A549 (cell line): ENCODE measurements around the gene CNTNAP1. TPM values are rescaled to one million over a fixed set of nuclear protein-coding genes. Genes with fewer than 3 reads are reported as not detected.

ENCODE experiments used
- ATAC-seq, 2 experiments: fragments of 200-7000 bp in 1 of 2; fragments of >200 bp in 1 of 2; cut with Nextera tagmentation in 1 of 2; cut with Tn5 transposase in 1 of 2; 3 replicates each; pipeline versions ENCODE4 v1.8.0 to v1.9.1; 2018 to 2020; ENCODE audit warnings: mild to moderate bottlenecking in 1 of 2, moderate library complexity in 1 of 2
- CTCF ChIA-PET: fragments of 300-600 bp; sonication (Branson Sonifier 250); formaldehyde crosslinking; extraction: SDS; loops from one replicate; lab custom pipeline; 2021; ENCODE audit warnings: antibody characterized with exemption, inconsistent platforms; lab: Yijun Ruan, JAX
- POLR2A ChIA-PET: fragments of 350-600 bp; formaldehyde crosslinking; extraction: SDS; loops from one replicate; lab custom pipeline; 2021; ENCODE audit warnings: antibody characterized with exemption, inconsistent platforms; lab: Yijun Ruan, JAX
- DNase-seq, 2 experiments: peaks; one replicate each; pipeline versions ENCODE4 v3.0.0 to v3.0.0-alpha.2; 2011 to 2016; ENCODE audit warnings: low read depth in 1 of 2, low spot score in 1 of 2
- FAIRE-seq: peaks from 2 replicates; lab custom pipeline; 2011; peaks lifted over from hg19 to GRCh38; lab: Jason Lieb, UNC
- H3K27ac ChIP-seq, 2 experiments: fragments of >200 bp; sonication (Bioruptor Twin); formaldehyde crosslinking; 3 replicates each; pipeline ENCODE4 v1.5.1; 2016 to 2017
- H3K4me1 ChIP-seq: fragments of >200 bp; sonication (Bioruptor Twin); formaldehyde crosslinking; 3 replicates; pipeline ENCODE4 v1.6.1; 2016
- H3K4me2 ChIP-seq: fragments of >200 bp; sonication (Bioruptor Twin); formaldehyde crosslinking; 3 replicates; pipeline ENCODE4 v1.6.1; 2016
- H3K4me3 ChIP-seq: fragments of >200 bp; sonication (Bioruptor Twin); formaldehyde crosslinking; 3 replicates; pipeline ENCODE4 v1.5.1; 2016
- H3K9me3 ChIP-seq: fragments of >200 bp; sonication (Bioruptor Twin); formaldehyde crosslinking; 3 replicates; pipeline ENCODE4 v1.6.1; 2016
- BHLHE40 ChIP-seq: IDR thresholded peaks from 2 replicates; pipeline ENCODE4 v1.6.1; 2012; ENCODE audit warnings: low read depth, low read length, inconsistent platforms
- CBX8 ChIP-seq: fragments of 200-600 bp; sonication (generic); IDR thresholded peaks from 2 replicates; pipeline ENCODE4 v1.6.1; 2016
- CTCF ChIP-seq: fragments of >200 bp; sonication (Bioruptor Twin); formaldehyde crosslinking; IDR thresholded peaks from 3 replicates; pipeline ENCODE4 v1.5.1; 2016
- EHF ChIP-seq: fragments of 250-450 bp; sonication (Bioruptor Pico); IDR thresholded peaks from 2 replicates; pipeline ENCODE4 v1.5.0; 2020; ENCODE audit warnings: mild to moderate bottlenecking
- FOSB ChIP-seq: fragments of 250-450 bp; sonication (Bioruptor Pico); IDR thresholded peaks from 2 replicates; pipeline ENCODE4 v1.5.0; 2020; ENCODE audit warnings: mild to moderate bottlenecking, moderate library complexity
- FOSL2 ChIP-seq, 2 experiments: fragments of 450-650 bp in 1 of 2; fragments of >200 bp in 1 of 2; sonication (Bioruptor Twin) in 1 of 2; formaldehyde crosslinking; IDR thresholded peaks; 2 replicates each; pipeline versions ENCODE4 v1.5.0 to v1.6.1; 2016 to 2020; ENCODE audit warnings: mild to moderate bottlenecking in 1 of 2, moderate library complexity in 1 of 2
- FOXS1 ChIP-seq: fragments of 250-450 bp; sonication (Bioruptor Pico); IDR thresholded peaks from 2 replicates; pipeline ENCODE4 v1.5.0; 2020; ENCODE audit warnings: mild to moderate bottlenecking, moderate library complexity
- HEYL ChIP-seq: fragments of 250-450 bp; sonication (Bioruptor Pico); IDR thresholded peaks from 2 replicates; pipeline ENCODE4 v1.8.0; 2021; ENCODE audit warnings: mild to moderate bottlenecking, moderate library complexity
- HOXB5 ChIP-seq: fragments of 250-450 bp; sonication (Bioruptor Pico); IDR thresholded peaks from 2 replicates; pipeline ENCODE4 v1.5.0; 2020; ENCODE audit warnings: mild to moderate bottlenecking, moderate library complexity
- JUN ChIP-seq, 2 experiments: fragments of >200 bp; sonication (Bioruptor Twin); formaldehyde crosslinking; IDR thresholded peaks; 2 replicates in 1 of 2; 3 replicates in 1 of 2; pipeline ENCODE4 v1.6.1; 2016 to 2017
- JUNB ChIP-seq: fragments of >200 bp; sonication (Bioruptor Twin); formaldehyde crosslinking; IDR thresholded peaks from 2 replicates; pipeline ENCODE4 v1.6.1; 2016
- KDM1A ChIP-seq: fragments of 200-600 bp; sonication (generic); IDR thresholded peaks from 2 replicates; pipeline ENCODE4 v1.6.1; 2016; ENCODE audit warnings: low read depth, mild to moderate bottlenecking
- MYC ChIP-seq: IDR thresholded peaks from 2 replicates; pipeline ENCODE4 v1.6.1; 2012; ENCODE audit warnings: mild to moderate bottlenecking, inconsistent platforms, low read length, improper control_type of control experiment, borderline replicate concordance
- PHF8 ChIP-seq: fragments of 200-600 bp; sonication (generic); IDR thresholded peaks from 2 replicates; pipeline ENCODE4 v1.6.1; 2016; ENCODE audit warnings: low read depth, mild to moderate bottlenecking, antibody characterized with exemption, moderate library complexity, borderline replicate concordance
- POLR2A ChIP-seq: IDR thresholded peaks from 2 replicates; pipeline ENCODE4 v1.6.1; 2012; ENCODE audit warnings: mild to moderate bottlenecking, low read length
- RCOR1 ChIP-seq: fragments of 150-350 bp; IDR thresholded peaks from 2 replicates; pipeline ENCODE4 v1.6.1; 2014; ENCODE audit warnings: antibody characterized with exemption, low read length, low read depth
- SREBF2 ChIP-seq: fragments of 450-650 bp; IDR thresholded peaks from 2 replicates; pipeline ENCODE4 v1.6.1; 2014; ENCODE audit warnings: mild to moderate bottlenecking, moderate library complexity
- ZFP36 ChIP-seq: fragments of 450-650 bp; IDR thresholded peaks from 2 replicates; pipeline ENCODE4 v1.6.1; 2014; ENCODE audit warnings: borderline replicate concordance; ENCODE audit not compliant: partially characterized antibody
- ZNF302 ChIP-seq: fragments of 250-450 bp; sonication (Bioruptor Pico); IDR thresholded peaks from 2 replicates; pipeline ENCODE4 v1.9.0; 2021; ENCODE audit warnings: inconsistent platforms, mild to moderate bottlenecking, moderate library complexity
- WGBS: methylation state at CpG from one replicate; pipeline ENCODE4 v1.1.6; 2017; ENCODE audit errors: missing lambda C conversion rate; 5-methylcytosine and 5-hydroxymethylcytosine counted together
- polyA plus RNA-seq, 4 experiments: library from polyadenylated mRNA; depleted of rRNA in 3 of 4; stranded (reverse); fragments of >200 nt; fragmentation: RNase III in 1 of 4; extraction: RNeasy Plus Mini Kit Qiagen cat#74134 plus additional on column Dnase treatment in 1 of 4; gene quantifications; 2 replicates in 3 of 4; 3 replicates in 1 of 4; pipeline ENCODE4 v1.2.3, GENCODE V29; 2011 to 2017
- TF ChIP-seq, protein P1 (sequence below): fragments of 200-600 bp; sonication (generic); IDR thresholded peaks from 2 replicates; pipeline ENCODE4 v1.6.1; 2016; ENCODE audit warnings: antibody characterized with exemption, mild to moderate bottlenecking, moderate library complexity
- TF ChIP-seq, protein P2 (sequence below): fragments of 450-650 bp; IDR thresholded peaks from 2 replicates; pipeline ENCODE4 v1.6.1; 2014; ENCODE audit warnings: antibody characterized with exemption

CNTNAP1 gene
- polyA plus RNA-seq, 2 of the 4 experiments (the other 2 are of a cell fraction): 6.3 to 8.2 TPM

DNA sequence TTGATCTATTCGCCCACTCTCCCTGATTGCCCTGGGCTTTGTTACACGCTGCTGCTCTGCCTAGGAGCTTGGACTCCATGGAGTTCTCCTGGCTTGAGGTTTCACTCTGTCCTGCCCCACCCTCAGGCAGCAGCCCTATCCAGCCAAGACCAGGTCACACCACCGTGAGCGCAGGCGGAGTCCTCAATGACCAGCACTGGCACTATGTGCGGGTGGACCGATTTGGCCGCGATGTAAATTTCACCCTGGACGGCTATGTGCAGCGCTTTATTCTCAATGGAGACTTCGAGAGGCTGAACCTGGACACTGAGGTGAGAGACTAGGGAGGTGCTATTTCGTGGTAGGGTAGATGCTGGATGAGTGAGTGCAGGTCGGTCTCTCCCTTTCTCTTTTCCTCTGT is 3.5 kb downstream of the CNTNAP1 start:
- peaks cover 9% of the 10 kb centered on the region; the same call in 2 of the 3 replicates for H3K4me1 ChIP-seq
- no peak for TF ChIP-seq SREBF2
- TF ChIP-seq, all 56 proteins: peak for 0
- ATAC-seq (no peak), FAIRE-seq (no peak), DNase-seq (no peak)
- Histone ChIP-seq H3K4me3 (no peak overlapping the region), H3K9me3 (no peaks in the 10 kb centered on the region), H3K27ac (no peak overlapping the region), H3K4me2 (no peak overlapping the region)
- ChIA-PET POLR2A (no interaction called here), CTCF (interaction anchor here (1.2 to 4.4 kb wide), 4 partner anchors 9 to 107 kb away, joined by 3 to 44 read pairs (median 4); partner anchors contain the start of gene PSMC3IP)
- 91% methylated on average over 14 of the region's 14 CpGs for WGBS

GRCh38 chr17:42686520-42687128 is 4.3 kb downstream of the CNTNAP1 start:
- WGBS: 95% methylated on average over 32 of the region's 32 CpGs
- ATAC-seq: no peak

More at GRCh38 chr17:42686520-42687128, 4.3 kb downstream of the CNTNAP1 start:
- Histone ChIP-seq H3K4me3 (no peak overlapping the region), H3K4me2 (no peak overlapping the region), H3K9me3 (no peaks in the 10 kb centered on the region), H3K27ac (no peak overlapping the region)
- DNase-seq: no peak
- ChIA-PET POLR2A (no interaction called here), CTCF (interaction anchor here (1.0 to 1.6 kb wide), 4 partner anchors 18 to 109 kb away, joined by 4 to 5 read pairs (median 4); partner anchors contain the start of gene PSMC3IP)
- no peak for TF ChIP-seq RCOR1
- no peak for TF ChIP-seq HEYL
- TF ChIP-seq POLR2A: no peak
- TF ChIP-seq, protein P1, sequence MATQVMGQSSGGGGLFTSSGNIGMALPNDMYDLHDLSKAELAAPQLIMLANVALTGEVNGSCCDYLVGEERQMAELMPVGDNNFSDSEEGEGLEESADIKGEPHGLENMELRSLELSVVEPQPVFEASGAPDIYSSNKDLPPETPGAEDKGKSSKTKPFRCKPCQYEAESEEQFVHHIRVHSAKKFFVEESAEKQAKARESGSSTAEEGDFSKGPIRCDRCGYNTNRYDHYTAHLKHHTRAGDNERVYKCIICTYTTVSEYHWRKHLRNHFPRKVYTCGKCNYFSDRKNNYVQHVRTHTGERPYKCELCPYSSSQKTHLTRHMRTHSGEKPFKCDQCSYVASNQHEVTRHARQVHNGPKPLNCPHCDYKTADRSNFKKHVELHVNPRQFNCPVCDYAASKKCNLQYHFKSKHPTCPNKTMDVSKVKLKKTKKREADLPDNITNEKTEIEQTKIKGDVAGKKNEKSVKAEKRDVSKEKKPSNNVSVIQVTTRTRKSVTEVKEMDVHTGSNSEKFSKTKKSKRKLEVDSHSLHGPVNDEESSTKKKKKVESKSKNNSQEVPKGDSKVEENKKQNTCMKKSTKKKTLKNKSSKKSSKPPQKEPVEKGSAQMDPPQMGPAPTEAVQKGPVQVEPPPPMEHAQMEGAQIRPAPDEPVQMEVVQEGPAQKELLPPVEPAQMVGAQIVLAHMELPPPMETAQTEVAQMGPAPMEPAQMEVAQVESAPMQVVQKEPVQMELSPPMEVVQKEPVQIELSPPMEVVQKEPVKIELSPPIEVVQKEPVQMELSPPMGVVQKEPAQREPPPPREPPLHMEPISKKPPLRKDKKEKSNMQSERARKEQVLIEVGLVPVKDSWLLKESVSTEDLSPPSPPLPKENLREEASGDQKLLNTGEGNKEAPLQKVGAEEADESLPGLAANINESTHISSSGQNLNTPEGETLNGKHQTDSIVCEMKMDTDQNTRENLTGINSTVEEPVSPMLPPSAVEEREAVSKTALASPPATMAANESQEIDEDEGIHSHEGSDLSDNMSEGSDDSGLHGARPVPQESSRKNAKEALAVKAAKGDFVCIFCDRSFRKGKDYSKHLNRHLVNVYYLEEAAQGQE: no peak
- TF ChIP-seq FOSB (CRISPR knock-in tag): no peak
- no peak for TF ChIP-seq CBX8
- TF ChIP-seq JUNB: no peak
- no peak for TF ChIP-seq HOXB5 (CRISPR knock-in tag)
- TF ChIP-seq EHF (CRISPR knock-in tag): no peak
- TF ChIP-seq FOXS1: no peak
- TF ChIP-seq FOSL2 (IDR thresholded peaks at IDR 0.05): no peak
- TF ChIP-seq FOSL2 (CRISPR knock-in tag; IDR thresholded peaks at IDR 0.05): no peak
- TF ChIP-seq, protein P2, sequence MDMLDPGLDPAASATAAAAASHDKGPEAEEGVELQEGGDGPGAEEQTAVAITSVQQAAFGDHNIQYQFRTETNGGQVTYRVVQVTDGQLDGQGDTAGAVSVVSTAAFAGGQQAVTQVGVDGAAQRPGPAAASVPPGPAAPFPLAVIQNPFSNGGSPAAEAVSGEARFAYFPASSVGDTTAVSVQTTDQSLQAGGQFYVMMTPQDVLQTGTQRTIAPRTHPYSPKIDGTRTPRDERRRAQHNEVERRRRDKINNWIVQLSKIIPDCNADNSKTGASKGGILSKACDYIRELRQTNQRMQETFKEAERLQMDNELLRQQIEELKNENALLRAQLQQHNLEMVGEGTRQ: no peak
- TF ChIP-seq PHF8: no peak
- no peak for TF ChIP-seq ZNF302 (CRISPR knock-in tag)
- TF ChIP-seq JUN (IDR thresholded peaks at IDR 0.05): no peak
- TF ChIP-seq ZFP36: no peak
- TF ChIP-seq MYC: no peak
- no peak for TF ChIP-seq CTCF
- no peak for TF ChIP-seq BHLHE40
- TF ChIP-seq KDM1A: no peak
- TF ChIP-seq, all 56 proteins: peak for 0
- no peak for FAIRE-seq
- peaks cover 5% of the 10 kb centered on the region; the same call in 2 of the 3 replicates for H3K4me1 ChIP-seq
